ENCODE data around the gene GSAP. TPM values are rescaled to one million over a fixed set of nuclear protein-coding genes. Genes with fewer than 3 reads are reported as not detected.

Gene GSAP
- total RNA-seq = 4.2 and 5.0 TPM in 2 replicates

GRCh38 chr7:77415823-77416620 lies at the start of gene GSAP:
TSS of gene GSAP (minus strand) at chr7:77416349. CDS start at chr7:77416321, 28 bp downstream.

Other genes with a start within 250 kb of the GSAP start
- gene FGL2, start 216.5 kb downstream of the GSAP start, total RNA-seq = 86.5 and 91.3 TPM in 2 replicates
- gene PTPN12, start 120.9 kb upstream of the GSAP start, total RNA-seq = 57.6 and 60.6 TPM in 2 replicates